ENCODE measurements around the gene TBC1D3B.
"Not testable (repeated sequence)": the region's sequence is repeated elsewhere in the genome, so short reads cannot be mapped to it uniquely, and the experiment has no call there.

Gene TBC1D3B

DNA sequence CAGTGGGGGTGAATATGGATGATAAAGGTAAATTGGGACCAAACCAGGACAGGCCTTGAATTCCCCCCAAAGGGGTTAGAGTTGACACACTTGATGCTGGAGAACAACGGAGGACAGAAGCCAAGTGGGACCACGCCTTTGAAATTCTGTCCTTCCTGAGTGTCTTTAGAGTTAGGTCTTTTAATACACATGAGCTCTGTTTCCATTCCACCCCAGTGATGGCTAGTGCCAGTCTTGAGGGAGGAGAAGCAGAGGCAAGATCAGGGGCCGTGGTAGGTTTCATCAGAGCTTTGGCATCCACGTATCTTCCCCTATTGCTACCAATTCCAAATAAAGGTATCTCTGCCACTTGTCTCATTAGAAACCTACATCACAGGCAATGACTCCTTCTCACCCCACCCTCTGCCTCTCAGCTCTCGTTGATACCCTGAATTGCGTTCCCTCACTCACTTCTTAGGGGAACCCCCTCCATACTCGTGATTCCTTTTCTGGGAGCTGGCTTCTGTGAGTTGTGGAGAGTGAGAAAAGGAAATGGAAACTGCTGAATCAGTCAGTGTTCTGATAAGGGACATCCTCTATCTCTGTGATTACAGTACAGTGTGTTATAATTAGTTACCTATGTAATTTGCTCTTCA is 22.5 kb upstream of the TBC1D3B start:
- no peak for DNase-seq

DNA sequence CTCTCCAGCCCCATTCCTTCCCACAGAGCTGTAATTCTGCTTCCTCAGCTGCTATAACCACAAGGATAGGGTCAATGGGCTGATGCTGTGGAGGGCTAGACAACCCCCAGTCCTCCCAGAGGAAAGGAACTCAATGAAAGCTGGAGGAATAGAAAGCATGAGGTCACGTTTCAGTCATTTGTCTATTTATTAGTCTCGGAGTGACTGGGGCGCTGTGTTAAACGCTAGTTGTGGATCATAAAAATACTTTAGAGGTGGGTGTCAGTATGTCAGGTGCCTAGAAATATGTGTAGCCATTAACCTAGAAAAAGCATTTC is 20.9 kb upstream of the TBC1D3B start:
- DNase-seq: no peak

DNA sequence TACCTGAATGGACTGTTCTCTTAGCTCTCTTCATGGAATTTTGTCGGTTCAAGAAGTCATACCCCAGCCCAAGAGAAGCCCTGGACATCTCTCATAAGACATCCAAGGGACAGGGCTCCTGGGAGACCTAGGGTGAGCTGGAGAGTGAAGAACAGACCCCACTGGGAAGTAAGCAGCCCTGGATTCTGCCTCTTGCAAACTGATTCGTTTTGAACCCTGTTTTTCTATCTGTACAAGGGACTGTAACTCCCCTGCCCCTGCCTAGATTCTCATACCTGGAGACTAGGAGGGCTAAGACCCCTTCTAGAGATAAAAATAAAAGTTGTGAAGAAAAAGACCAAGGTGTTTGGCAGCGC is 19.7 kb upstream of the TBC1D3B start:
- DNase-seq: no peak

DNA sequence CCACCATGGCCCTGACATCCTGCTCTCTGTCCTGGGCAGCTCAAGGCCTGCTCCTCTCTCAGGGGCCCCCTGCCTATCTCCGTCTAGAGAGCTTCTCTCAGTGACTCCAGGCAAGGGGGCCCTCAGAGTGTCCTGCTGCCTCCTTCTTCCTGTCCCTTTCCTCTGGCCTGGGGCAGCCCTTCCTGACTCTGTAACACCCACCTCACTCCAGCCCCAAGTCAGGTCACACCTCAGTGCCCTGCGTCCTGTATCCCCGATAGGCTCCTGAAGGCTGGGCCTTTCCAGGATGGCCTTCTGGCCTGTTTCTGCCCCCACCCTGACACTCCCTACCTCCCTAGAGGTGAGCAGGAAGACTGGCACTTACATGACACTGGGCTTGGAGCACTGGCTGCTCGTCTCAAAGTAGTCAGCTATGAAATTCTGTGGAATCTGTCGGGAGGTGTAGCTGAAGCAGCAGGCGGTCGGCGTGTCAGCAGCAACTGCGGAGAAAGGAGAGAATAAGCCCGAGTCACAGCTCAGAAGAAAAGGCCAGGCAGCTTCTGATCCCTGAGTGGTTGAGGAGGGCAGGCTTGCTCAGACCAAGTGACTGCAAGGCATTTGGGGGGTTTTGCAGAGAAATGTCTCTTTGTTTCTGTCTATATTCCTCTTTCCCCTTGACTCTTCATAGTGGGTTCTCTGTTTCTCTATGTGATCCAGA is 19.1 kb upstream of the TBC1D3B start:
- DNase-seq: no peak

DNA sequence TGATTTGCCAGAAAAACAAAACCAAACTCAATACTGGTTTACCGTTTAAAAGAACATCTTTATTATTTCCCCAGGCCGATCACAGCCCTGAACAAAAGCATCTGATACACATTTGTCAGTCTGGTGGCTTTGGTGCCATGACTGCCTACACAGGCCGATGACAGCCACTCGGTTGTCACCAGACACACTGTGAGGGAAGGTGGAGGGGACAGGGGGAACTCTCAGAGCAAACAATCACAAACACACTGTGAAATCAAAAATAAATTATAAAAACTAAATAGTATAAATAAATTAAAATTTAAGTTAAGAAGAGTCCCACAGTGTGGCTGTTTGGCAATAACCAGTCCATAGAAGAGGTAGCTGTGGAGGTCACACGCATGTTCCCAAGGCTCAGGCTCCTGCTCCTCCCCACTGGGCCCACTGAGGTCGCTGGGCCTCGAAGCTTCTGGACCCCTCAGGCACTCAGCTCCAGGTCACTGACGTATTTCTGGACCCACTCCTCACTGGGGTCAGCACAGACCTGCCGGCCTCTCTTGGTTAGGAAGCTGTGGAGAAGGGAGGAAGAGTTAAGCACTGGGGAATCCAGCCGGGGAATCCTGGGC is 18.5 kb upstream of the TBC1D3B start:
- DNase-seq: not testable (repeated sequence)

DNA sequence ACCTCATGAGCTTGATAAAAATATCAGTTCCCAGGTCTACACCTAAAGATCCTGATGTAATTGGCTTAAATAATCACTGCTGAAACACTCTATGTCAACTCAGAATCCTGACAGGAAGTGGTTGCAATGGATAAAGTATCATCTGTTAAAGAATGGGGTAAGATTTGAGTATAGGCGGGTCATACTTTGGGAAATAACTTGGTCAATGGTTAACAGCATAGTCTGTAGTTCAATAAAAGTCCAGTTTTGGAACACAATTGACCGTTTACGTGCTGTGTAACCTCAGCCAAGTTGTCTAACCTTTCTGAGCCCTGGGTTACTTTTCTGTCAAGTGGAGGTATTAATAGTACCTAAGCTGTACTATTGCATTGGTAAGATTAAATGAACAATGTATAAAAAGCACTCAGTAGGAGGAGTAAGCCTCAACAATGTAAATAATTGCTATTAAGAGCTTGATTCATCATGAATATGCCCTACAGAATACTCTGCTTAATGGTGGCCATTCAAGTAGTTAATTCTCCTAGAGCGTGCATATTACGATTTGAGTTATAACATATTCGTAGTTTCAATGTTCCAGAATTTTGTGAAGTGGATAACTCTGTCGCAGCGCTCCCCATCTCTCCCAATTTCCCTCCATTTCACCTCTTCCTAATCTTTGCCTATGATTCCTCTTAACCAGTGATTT is 17.9 kb upstream of the TBC1D3B start:
- DNase-seq: not testable (repeated sequence)

DNA sequence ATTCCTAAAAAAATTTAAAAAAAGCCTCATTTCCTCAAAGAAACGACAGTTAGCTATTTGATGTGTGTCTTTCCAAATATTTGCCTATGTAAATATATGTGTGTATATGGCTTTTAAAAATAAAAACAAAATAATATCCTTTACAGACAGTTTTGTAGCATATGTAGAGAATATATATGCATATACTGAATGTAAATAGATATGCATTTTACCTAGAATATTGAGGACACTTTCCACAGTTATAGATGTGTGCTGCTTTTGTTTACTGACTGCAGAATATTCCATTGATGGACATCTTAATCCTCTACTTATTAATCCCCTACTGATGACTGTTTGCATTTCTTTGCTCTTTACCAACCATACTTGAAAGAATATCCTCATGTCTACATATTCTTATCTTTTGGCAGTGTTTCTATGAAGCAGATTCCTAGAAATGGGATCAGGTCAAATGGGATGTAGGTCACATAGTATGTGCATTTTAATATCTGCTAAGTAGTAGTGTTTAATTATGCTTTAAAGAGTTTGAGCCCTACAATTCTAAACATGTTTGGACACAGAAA is 16.9 kb upstream of the TBC1D3B start:
- no peak for DNase-seq

DNA sequence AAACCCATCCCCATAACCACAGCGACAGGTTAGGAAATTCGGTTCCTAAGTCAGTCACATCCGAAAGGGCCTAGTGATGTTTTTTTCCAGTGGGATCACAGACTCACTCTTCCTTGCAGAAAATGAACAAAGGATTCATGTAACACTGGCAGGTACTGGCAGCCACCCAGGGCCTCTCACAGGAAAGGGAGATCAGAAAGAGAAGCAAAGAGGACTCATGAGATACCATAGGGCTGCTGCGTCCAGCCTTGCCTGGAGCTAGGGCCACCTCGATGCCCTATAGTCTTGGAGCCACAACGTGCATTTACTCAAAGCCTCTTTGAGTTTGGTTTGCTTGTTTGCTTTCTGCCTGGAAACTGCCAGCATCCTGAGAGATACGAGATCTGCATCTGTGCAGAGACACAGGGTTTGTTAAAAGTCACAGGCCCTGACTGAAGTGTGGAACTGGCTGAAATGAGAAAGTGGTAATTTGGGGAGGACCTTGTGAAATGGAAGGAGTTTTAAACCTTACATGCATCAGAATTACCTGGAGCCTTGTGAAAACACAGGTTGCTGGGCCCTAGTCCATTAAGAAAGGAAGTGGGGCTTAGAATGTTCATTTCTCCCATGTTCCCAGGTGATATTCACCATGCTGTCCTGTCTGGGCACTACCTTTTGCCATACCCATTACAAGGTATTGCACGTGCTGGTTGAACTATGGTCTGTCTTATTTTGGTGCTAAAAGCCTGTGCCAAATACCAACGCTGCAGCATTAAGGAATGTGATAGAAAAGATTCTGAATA is 14.3 kb upstream of the TBC1D3B start:
- not testable (repeated sequence) for DNase-seq

DNA sequence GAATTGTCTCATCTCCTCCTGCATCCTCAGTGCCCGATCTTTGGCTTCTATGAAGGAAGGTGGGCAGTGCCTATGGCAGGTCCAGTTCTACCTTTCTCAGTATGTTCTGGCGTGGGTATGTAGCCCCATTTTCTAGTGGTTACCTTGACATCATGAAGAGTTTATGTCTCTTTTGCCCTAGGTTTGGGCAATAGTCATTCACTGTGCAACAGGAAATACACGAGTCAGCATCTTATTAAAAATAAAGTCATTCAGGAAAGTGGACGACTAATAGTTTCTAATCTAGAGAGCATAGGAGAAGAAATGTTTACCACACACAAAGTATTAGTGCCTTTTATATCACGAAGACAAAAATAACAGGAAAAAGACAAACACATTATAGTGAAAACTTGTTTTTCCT is 13.6 kb upstream of the TBC1D3B start:
- not testable (repeated sequence) for DNase-seq

DNA sequence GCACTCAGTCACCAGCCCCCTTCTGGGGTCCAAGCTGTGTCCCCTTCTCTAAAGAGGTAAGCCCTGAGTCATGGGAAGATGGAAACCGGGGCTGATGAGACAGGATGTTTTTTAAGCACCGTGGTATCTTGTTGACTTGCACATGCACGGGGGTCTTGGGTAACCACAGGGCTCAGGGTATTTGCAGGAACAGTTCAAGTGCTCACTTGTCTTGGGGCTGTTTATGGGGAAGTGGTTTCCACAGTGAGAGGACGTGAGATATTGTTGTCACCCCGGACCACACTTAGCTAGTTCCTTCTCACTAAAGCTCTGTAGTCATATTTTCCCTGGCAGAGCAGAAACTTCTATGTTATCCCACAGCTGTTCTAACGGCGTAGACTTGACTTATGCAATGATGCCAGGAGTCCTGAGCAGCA is 12.5 kb upstream of the TBC1D3B start:
- peak; percentile 71 for DNase-seq

DNA sequence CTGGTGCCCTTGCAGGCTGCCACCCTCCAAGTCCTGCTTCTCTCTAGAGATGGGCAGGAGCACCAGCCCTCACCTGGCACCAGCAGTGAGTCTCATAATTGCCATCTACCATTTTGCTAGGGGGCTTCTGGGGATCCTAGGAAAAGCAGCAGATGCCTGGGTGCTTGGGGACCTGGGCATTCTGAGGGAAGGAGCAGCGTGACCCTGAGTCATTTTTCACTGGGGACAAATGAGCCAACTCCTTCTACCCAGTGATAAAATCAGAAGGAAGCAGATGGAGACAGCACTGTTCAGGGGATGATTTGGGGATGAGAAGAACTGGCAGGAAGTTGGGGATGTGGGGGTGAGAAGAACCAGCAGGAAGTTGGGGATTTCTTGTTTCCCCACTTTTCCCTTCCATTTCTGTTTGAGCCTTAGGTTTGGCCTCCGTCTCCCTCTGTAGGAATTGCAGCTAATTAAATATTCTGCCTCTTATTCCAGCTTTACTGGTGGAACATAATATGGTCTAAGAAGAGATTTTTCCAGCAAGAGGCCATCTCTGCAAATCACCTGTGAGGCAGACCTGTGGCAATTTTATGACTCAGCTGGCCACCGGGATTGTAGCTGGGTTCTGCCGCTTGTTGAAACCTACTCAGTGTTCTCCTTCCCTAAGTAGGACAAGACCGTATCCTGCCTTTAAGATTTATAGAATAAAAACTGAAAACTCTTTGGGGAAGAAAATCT is 11.7 kb upstream of the TBC1D3B start:
- not testable (repeated sequence) for DNase-seq

DNA sequence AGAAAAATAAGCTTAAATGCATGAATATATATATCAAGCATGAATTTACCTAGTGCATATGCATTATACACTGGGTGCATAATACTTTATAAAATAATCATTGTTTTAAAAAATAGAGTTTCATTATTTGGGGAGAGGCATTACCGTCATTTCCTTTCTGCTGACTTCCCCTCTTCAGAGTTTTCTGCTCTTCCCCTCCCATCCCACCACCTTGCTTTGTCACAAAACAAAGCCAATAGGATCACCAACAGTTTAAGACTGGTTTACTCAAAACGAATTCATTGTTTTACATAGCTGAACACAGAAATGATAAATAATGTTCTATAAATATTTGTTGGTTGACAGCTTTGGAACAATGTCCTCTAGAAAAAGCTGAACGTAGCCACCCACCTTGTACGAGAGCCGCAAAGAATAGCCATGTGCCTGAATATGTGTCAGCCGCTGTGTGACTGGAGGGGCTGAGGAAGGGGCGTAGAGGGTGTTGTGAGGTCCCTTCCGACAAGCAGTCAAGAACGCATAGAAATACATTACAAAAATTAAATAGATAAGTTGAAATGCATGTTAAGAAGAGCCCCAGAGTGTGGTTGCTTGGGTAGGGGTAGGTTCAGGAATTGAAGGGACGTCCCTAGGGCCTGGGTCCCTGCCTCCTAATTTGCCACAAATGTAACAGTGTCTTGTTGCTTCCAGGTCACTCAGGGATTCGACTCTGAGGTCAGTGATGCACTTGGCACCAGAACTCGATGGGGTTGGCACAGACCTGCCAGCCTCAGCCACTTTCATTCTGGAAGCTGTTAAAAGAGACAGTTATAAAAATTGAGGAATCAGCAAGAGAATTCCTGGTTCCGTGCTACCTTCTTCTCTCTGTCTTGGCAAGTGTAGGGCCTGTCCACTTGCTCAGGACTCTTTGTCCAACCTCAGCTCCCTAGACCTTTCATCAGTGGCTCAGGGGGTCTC is 10.7 kb upstream of the TBC1D3B start:
- not testable (repeated sequence) for DNase-seq

DNA sequence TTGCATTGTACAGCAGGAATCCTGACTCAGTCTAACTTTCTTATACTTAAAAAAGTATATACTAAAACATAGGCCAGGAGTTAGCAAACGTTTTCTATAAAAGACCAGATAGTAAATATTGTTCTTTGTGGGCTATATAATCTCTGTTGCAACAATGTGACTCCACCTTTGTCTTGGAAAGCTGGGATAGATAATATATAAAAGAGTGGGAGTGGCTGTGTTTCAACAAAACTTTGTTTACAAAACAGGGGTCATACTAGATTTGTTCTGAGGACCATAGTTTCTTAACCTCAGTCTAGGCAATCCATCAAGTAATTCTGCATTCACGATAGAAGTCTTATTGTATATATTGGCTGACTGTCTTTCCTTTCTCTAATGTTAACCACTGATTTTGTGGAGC is 9.0 kb upstream of the TBC1D3B start:
- no peak for DNase-seq

DNA sequence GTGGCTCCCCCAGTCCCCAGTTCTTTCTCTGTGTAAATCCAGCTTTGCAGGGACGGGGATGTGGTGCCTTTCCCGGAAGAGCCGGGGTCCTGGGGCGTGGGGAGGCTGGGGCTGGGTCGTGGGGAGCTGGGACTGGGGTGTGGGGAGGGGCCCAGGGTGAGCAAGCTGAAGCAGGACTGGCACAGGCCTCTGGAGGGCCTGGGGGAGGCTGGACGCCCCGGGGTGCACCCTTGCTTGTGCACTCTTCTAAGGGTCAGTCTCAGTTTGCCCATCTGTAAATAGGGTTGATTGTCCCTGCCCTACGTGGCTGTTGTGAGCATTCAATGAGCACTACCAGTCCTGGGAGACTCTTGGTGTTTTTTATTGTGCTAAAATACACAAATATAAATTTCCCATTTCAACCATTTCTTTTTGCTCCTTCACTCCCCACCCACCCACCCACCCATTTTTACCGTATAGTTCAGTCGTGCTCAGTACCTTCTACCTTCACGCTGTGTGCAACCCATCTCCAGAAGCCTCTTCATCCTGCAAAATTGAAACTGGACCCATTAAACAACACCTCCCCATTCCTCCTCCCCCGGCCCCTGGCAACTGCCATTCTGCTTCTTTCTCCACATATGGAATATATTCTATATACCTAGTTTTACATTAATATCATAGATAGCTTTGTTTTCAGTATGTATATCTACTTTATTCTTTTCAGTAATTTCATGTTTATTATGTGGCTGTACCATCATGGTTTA is 7.8 kb upstream of the TBC1D3B start:
- no peak for DNase-seq

DNA sequence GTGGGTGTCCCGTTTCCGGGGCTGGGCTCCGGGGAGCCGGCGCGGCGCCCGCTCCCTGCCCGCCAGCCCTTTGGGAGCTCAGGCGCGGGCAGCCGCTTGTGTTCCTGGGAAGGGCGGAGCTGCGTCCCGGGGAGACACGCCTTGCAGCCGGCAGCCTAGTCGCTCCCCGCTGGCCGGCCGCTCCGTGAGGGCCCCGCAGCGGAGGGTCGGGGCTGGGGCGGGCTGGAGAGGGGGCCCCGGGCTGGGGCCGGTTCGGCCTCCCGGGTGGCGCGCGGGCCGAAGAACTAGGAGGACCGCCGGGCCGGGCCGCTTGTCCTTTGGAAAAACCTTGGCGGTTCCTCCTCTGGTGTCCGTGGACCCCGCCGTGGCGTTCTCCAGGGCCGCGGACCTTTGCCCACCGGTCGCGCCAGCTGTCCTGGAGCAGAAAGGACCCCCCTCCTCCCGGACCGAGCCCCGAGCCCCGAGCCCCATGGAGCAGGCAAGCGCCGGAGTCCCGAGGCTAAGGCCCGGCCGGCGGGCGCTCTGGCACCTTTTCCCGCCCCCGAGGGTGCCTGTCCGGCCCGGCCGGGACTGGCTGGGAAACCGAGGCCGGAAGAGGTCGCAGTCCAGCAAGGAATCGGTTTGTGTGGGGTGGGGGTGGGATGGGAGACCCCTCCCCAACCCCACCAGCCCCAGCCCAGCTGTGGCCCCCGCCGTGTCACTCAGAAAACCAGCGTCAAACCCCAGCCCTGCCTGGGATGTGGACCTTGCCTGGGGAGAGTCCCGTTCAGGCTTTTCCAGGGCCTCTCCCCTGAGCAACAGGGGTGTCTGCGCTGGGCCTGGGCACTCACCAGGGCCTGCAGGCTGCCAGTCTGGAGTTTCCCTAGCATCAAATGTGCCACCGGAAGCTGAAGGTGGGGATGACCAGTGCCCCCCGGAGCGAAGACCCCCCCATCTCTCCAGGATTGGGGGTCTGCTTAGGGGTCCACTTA is 6.8 kb upstream of the TBC1D3B start:
- DNase-seq: no peak

DNA sequence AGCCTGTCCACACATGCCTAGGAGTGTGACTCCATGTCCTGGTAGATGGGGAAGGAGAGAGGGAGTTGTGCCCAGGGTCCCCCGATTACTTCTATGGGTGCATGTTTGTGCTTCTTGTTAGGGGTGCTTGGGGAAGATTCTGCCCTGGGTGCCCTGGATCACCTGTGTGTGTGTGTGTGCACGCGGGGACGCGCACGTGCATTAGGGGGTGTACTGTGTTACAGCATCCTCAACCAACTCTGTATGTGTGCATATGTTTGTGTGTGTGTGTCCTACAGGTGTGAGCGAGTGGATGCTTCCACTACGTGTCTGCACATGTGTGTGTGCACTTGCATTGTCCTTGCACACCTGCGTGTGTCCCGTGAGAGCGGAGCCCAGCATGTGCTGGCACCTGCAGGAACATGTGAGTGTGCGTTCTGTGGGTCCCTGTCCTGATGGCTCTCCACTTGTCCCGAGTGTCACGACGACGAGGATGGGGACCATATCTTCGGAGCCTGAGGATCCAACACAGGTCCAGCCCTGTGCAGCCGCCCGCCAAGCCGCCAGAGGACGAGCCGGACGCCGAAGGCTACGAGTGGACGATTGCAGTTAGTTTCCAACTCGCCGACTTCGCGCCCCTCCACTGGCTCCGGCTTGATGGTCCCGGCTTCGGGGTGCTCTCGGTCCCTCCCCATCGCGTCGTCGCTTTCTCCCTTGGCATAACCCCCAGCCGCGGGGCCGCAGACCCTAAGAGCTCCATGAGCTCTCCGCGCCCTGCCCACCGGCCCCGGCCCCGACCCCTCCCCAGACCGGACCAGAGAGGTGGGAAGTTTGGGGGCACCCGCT is 6.0 kb upstream of the TBC1D3B start:
- no peak for DNase-seq

DNA sequence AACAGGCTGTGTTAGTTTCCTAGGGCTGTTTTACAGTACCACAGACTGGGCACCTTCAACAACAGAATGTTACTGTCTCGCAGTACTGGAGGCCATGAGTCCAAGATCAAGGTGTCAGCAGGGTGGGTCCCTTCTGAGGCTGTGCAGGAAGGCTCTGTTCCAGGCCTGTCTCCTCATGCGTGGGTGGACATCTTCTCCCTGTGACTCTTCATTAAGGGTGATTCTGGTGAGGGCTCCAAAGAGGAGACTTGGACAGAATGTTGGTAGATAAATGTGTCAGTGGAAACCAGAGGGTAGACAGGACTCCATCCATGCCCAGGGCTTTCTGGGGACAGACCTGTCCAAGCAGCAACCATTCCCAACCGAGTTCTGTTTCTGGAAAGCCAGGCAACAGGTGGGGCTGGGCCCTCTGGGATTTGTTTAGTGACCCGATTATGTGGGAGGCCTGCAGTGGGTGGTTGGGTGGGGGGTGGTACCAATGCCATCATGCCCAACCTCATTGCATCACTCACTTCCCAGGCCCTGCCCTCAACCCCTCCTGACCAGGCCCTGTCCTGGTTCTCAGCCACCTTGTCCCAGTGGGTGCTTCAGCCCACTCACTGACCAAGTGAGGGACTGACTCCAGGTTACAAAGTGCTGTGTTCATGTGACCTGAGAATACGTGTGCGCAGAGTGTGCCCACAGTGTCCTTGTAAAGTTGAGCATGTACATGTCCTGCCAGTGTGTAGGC is 5.2 kb upstream of the TBC1D3B start:
- not testable (repeated sequence) for DNase-seq

Data from activated gamma-delta T cell treated with Interleukin-2 at 50 U/mL for 16 hours (primary cell).